Hippocampal formation (tissue), 2 donors: ENCODE measurements around the gene GM2A.
"Not testable (repeated sequence)": the region's sequence is repeated elsewhere in the genome, so short reads cannot be mapped to it uniquely, and the experiment has no call there.

ENCODE experiments used
- DNase-seq, 2 donors: peaks; one replicate each; lab custom pipeline; 2025; lab: John Stamatoyannopoulos, UW

Gene GM2A

GRCh38 chr5:151253605-151253950, 593 bp downstream of the GM2A start:
- no peak for DNase-seq

GRCh38 chr5:151254556-151254955, 1.6 kb downstream of the GM2A start:
- DNase-seq: no peak

DNA sequence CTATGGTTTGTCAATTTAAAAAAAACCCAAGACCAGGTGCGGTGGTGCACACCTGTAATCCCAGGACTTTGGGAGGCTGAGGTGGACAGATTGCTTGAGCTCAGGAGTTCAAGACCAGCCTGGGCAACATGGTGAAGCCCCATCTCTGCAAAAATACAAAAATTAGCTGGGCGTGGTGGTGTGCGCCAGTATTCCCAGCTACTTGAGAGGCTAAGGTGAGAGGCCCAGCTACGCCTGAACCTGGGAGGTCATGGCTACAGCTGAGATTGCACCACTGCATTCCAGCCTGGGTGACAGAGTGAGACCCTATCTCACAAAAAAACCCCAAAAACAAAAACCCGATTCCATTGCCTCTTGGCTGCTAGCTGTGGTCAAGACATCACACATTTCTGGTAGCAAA, 2.0 kb downstream of the GM2A start:
- DNase-seq: not testable (repeated sequence)

DNA sequence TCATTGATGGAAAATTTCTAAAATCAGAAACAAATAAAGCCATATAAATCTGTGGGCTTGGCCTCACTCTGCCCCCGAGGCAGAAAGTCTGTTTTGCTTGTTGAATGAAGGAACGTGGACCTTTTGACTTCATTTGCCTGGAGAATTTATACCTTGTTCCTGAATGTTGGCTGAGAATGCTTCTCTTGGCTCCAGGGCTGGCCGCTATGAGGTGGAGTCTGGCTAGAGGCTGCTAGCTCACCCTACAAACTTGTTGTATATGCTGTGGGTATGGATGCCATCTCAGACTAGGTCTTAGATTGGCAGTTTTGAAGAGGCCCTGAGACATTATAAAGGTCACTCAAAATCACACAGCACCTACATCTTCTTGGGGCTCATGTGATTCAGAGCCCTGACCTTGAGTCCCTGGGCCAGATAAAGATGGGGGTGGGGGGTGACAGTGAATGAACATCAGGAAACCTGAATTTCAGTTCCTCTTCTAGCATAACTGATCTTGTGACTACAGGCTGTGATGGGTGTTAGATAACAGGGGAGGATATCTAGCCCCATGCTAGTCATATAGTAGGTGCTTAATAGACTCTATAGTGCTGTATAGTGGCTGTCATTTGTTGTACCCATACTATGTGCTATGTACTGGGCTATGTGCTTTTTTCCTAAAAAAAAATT, 2.8 kb downstream of the GM2A start:
- no peak for DNase-seq

- no peak for DNase-seq
These were observed 4.8 kb downstream of the GM2A start for GRCh38 chr5:151257731-151258181.

GRCh38 chr5:151258201-151258611, 5.2 kb downstream of the GM2A start:
- DNase-seq: no peak

- no peak for DNase-seq
These were observed 5.8 kb downstream of the GM2A start for GRCh38 chr5:151258816-151259215.

- no peak for DNase-seq
These were observed 6.9 kb downstream of the GM2A start for GRCh38 chr5:151259931-151260330.

DNA sequence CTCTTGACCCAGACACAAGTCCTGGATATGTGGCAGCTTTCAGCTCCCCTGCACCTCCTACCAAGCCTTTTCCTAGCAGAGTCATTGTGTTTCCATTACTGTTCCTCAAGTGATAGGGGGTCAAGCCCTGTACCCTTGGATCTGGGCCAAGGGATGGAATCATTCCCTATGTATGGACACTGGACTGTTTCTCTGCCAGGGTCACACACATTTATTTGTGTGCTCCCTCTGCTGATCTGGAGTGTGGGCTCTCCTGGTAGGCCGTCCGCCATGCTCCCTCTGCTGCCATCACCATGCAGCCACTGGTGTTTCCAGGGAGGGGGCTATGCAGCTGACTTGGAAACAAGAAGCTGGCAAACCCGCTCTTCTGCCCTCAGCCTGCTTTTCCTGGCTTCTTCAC, 9.5 kb downstream of the GM2A start:
- DNase-seq: no peak

GRCh38 chr5:151264113-151264512, 11.1 kb downstream of the GM2A start:
- no peak for DNase-seq

- DNase-seq: no peak
These were observed 14.7 kb downstream of the GM2A start for GRCh38 chr5:151267491-151268260.

DNA sequence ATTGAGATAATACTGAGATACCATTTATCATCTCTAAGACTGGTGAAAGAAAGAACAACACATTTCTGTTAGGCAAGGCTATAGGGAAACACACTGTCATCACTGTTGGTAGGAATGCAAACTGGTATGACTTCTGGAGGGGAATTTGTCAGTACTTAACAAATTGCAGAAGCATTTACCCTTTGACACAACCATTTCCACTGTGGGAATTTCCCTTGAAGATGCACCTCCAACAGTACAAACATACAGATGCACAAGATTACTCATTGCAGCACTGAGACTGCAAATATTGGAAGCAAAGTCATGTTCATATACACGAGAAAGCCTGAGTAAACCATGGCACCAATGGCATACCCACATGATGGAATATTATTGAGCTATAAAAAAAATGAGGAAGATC, 17.6 kb downstream of the GM2A start:
- no peak for DNase-seq

DNA sequence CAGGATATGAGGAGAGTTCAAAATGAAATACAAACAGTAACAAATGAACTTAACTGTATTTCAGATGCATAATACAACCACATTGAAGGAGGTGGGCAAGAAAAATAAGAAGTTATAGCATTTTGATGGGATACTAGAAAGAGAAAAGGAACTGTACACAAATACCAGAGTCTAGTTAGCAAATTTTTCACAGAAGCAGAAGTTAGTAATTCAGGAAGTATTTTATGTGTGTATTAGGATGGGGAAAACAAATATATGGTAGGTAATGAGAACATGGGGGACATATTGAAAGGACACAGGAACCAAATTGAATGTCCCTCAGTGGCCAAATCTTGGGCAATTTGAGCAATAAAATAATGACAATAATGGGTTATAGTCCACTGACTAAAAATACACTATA, 18.4 kb downstream of the GM2A start:
- DNase-seq: no peak

DNA sequence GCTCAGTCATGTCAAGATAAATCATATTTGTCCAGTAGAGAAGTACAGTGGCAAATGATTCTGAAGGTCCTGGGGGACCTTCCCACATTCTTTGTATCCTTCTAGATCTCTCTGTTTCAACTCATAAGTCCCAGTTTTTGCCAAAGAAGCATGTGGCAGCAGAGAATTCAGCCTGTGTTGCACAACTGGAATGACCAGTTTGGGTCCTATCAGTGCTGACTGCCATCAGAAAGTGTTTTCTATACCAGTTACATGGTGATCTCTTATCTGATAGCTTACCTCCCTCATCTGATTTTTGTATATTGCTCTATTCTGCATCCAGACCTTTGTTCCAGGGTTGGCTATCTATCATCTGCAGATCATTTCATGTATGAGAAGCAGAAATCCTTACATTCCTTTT, 21.7 kb downstream of the GM2A start:
- DNase-seq: no peak

DNA sequence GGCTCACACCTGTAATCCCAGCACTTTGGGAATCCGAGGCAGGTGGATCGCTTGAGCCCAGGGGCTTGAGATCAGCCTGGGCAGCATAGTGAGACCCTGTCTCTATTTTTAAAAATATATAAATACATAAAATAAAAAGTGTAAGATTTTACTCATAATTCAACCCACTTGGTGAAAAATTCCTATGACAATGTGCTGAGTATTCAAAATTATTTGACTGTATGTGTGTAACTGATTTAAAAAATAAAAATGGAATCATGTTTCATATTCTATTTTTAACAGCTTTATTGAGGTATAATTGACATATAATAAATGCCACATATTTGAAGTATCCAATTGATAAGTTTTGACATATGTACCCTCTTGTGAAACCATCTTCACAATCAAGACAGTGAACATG, 22.8 kb downstream of the GM2A start:
- no peak for DNase-seq

- DNase-seq: no peak
These were observed 25.9 kb downstream of the GM2A start for GRCh38 chr5:151278845-151279244.

DNA sequence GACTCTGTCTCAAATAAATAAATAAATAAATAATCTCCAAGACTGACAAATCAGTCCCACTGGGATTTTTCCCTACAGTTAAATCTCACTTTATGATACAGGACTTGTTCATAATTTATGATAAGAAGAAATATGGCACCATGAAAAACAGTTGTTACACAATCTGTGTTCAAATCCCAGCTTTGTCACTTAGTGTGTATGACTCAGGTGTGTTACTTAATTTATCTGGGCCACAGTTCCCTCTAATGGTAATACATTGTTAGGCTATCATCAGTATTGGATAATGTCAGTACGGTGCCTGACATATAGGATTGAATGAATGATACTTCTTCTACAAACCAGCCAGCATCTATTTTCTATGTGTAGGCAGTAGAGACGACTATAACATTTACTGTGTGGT, 27.5 kb downstream of the GM2A start:
- DNase-seq: no peak

- no peak for DNase-seq
These were observed 28.1 kb downstream of the GM2A start for GRCh38 chr5:151281001-151281639.

GRCh38 chr5:151283120-151283825, 30.3 kb downstream of the GM2A start:
- DNase-seq: no peak

DNA sequence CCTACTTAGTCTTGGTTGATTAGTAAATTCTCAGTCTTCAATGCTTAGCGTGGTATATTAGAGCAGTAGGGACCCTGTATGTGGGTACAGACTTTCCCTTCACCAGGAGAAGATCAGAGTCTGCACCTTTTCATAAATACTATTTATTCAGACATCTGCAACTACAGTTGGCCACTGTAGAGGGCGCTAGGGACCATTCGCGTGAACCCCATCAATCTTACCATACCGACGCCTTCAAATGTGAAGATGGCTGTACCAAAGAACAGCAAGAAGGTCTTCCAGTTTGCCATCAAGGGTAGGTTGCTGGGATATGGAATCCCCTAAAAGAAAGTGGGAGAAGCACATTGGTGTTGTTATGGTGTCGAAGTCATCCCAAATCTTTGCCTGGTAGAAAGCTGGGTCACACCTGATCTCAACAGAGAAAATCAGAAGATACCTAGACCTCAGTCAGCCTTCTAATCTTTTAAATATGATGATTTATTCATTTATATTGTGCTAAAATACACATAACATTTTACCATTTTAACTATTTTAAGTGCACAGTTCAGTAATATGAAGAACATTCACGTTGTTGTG, 31.5 kb downstream of the GM2A start:
- DNase-seq: no peak

DNA sequence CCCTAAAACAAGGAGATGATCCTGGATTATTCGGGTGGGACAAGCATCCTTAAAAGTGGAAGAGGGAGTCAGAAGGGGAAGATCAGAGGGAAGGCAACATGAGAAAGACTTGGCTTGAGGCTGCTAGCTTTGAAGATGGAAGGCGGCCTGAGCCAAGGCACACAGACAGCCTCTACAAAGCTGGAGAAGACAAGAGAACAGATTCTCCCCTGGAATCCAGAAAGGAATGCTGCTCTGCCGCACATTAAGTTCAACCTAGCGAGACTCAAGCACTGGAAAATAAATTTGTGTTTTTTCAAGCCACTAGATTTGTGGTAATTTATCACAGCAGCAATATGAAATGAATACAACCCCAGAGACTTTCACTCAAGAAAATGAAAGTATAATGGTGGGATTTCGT, 32.7 kb downstream of the GM2A start:
- no peak for DNase-seq

DNA sequence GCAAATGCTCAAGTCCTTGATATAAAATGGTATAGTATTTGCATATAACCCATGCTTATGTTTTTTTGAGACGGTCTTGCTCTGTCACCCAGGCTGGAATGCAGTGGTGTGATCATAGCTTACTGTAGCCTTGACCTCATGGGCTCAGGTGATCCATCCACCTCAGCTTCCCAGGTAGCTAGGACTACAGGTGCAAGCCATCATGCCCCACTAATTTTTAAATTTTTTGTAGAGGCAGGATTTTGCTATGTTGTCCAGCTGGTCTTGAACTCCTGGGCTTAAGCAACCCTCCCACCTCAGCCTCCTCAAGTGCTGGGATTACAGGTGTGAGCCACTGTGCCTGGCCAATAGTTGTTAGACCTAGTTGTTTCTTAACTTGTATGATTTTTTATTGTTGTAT, 33.3 kb downstream of the GM2A start:
- DNase-seq: no peak
